Caco-2 (cell line): ENCODE results near the gene YY1AP1. TPM values are rescaled to one million over a fixed set of nuclear protein-coding genes. Genes with fewer than 3 reads are reported as not detected.

Experiments
- BruUV-seq: library from RNA; stranded (reverse); fragments of 400-500 nt; replicated peaks from 2 replicates; lab custom pipeline; 2021; lab: Mats Ljungman, UMichigan
- CTCF ChIA-PET: fragments of 300-600 bp; sonication (Branson Sonifier 250); formaldehyde crosslinking; loops from one replicate; lab custom pipeline; 2022; ENCODE audit warnings: antibody characterized with exemption; lab: Charles Lee
- POLR2A ChIA-PET: fragments of 300-600 bp; sonication (Branson Sonifier 250); formaldehyde crosslinking; loops from one replicate; lab custom pipeline; 2022; ENCODE audit warnings: antibody characterized with exemption; lab: Charles Lee
- DNase-seq, 2 experiments: peaks; one replicate each; pipeline versions ENCODE4 v3.0.0 to v3.0.0-alpha.2; 2020 to 2022
- H3K27me3 ChIP-seq: replicated peaks from 2 replicates; pipeline ENCODE4 v1.6.0; 2011; ENCODE audit warnings: low read length; ENCODE audit not compliant: control insufficient read depth, insufficient read depth
- H3K36me3 ChIP-seq: 2 replicates; pipeline ENCODE4 v1.5.1; 2011; ENCODE audit warnings: low read length; ENCODE audit not compliant: control insufficient read depth, insufficient read depth
- H3K4me1 ChIP-seq: fragments of 250-450 bp; sonication (Bioruptor Pico); 2 replicates; pipeline ENCODE4 v1.5.1; 2020; ENCODE audit warnings: mild to moderate bottlenecking
- H3K4me3 ChIP-seq: 2 replicates; pipeline ENCODE4 v1.5.1; 2011; ENCODE audit warnings: low read depth, mild to moderate bottlenecking, control low read depth, low read length
- H3K9me3 ChIP-seq: fragments of 250-450 bp; sonication (Bioruptor Pico); 2 replicates; pipeline ENCODE4 v1.5.1; 2020; ENCODE audit warnings: mild to moderate bottlenecking, moderate library complexity
- H3K27ac Mint-ChIP-seq: one replicate; pipeline ENCODE4 v1.8.0; 2022; ENCODE audit warnings: mixed read lengths; ENCODE audit not compliant: unreplicated experiment
- H3K27me3 Mint-ChIP-seq: one replicate; pipeline ENCODE4 v1.8.0; 2022; ENCODE audit warnings: mixed read lengths; ENCODE audit not compliant: insufficient read depth, unreplicated experiment
- H3K36me3 Mint-ChIP-seq: one replicate; pipeline ENCODE4 v1.8.0; 2022; ENCODE audit warnings: mild to moderate bottlenecking, mixed read lengths; ENCODE audit not compliant: insufficient read depth, unreplicated experiment
- H3K4me1 Mint-ChIP-seq: one replicate; pipeline ENCODE4 v1.8.0; 2022; ENCODE audit warnings: low read depth, mixed read lengths; ENCODE audit not compliant: unreplicated experiment
- H3K4me3 Mint-ChIP-seq: one replicate; pipeline ENCODE4 v1.8.0; 2022; ENCODE audit warnings: mild to moderate bottlenecking, moderate library complexity, mixed read lengths; ENCODE audit not compliant: unreplicated experiment
- H3K9me3 Mint-ChIP-seq: one replicate; pipeline ENCODE4 v1.8.0; 2022; ENCODE audit warnings: mixed read lengths; ENCODE audit not compliant: unreplicated experiment
- CTCF ChIP-seq, 2 experiments: fragments of 200-600 bp in 1 of 2; IDR thresholded peaks; 1 replicate in 1 of 2; 2 replicates in 1 of 2; pipeline versions ENCODE4 v1.5.1 to v1.8.0; 2011 to 2022; ENCODE audit warnings: antibody characterized with exemption in 1 of 2, control low read depth in 1 of 2, inconsistent platforms in 1 of 2, low read depth in 1 of 2, low read length in 1 of 2, mild to moderate bottlenecking in 1 of 2, moderate library complexity in 1 of 2; ENCODE audit not compliant: insufficient read depth in 1 of 2, severe bottlenecking in 1 of 2, unreplicated experiment in 1 of 2
- intact Hi-C: fragments of 100-400 bp; cut with micrococcal nuclease; formaldehyde crosslinking; loops from one replicate; pipeline ENCODE4 v1.10.0; 2022; ENCODE audit not compliant: unreplicated experiment
- total RNA-seq: library from RNA; stranded (reverse); gene quantifications from 2 replicates; pipeline ENCODE4 v1.2.3, GENCODE V29; 2022

YY1AP1 gene
- total RNA-seq, 1 experiment from 2014 or later: 63.0 TPM

GRCh38 chr1:155657463-155657862, 31.1 kb downstream of the YY1AP1 start:
- no peaks in the 10 kb centered on the region; the same call in 1 of the 2 replicates for H3K36me3 ChIP-seq
- DNase-seq: no peak
- ChIA-PET CTCF (no interaction called here), POLR2A (no interaction called here)
- Mint-ChIP-seq H3K27ac (no peak overlapping the region), H3K27me3 (no peaks in the 10 kb centered on the region), H3K36me3 (peaks cover 55% of the 10 kb centered on the region), H3K9me3 (peaks cover 6% of the 10 kb centered on the region), H3K4me3 (no peak overlapping the region), H3K4me1 (no peaks in the 10 kb centered on the region)
- H3K9me3 ChIP-seq: no peaks in the 10 kb centered on the region
- H3K27me3 ChIP-seq: no peaks in the 10 kb centered on the region
- intact Hi-C loops: no loop called here
- H3K4me1 ChIP-seq: no peaks in the 10 kb centered on the region; the same call in 1 of the 2 replicates
- BruUV-seq: no TSS peak
- no peak for TF ChIP-seq CTCF (IDR thresholded peaks at IDR 0.05; ENCODE audit: insufficient read depth in 1 of 2, low read depth in 1 of 2, low read length in 1 of 2, severe bottlenecking in 1 of 2, unreplicated experiment in 1 of 2)
- no peak overlapping the region for H3K4me3 ChIP-seq

GRCh38 chr1:155652951-155653350, 35.6 kb downstream of the YY1AP1 start:
- Histone ChIP-seq H3K4me3 (no peak overlapping the region), H3K9me3 (peaks cover 10% of the 10 kb centered on the region; the same call in 1 of the 2 replicates), H3K4me1 (peaks cover 12% of the 10 kb centered on the region), H3K27me3 (no peaks in the 10 kb centered on the region), H3K36me3 (no peaks in the 10 kb centered on the region)
- Mint-ChIP-seq H3K4me1 (peaks cover 14% of the 10 kb centered on the region), H3K9me3 (peaks cover 9% of the 10 kb centered on the region), H3K4me3 (no peak overlapping the region), H3K27ac (no peak overlapping the region), H3K36me3 (peaks cover 13% of the 10 kb centered on the region), H3K27me3 (no peaks in the 10 kb centered on the region)
- no peak for TF ChIP-seq CTCF (IDR thresholded peaks at IDR 0.05; ENCODE audit: insufficient read depth in 1 of 2, low read depth in 1 of 2, low read length in 1 of 2, severe bottlenecking in 1 of 2, unreplicated experiment in 1 of 2)
- POLR2A ChIA-PET: no interaction called here
- no TSS peak for BruUV-seq
- CTCF ChIA-PET: no interaction called here
- no peak for DNase-seq
- intact Hi-C loops: no loop called here

GRCh38 chr1:155651861-155652661, 36.5 kb downstream of the YY1AP1 start:
- no TSS peak for BruUV-seq
- CTCF ChIA-PET: no interaction called here
- no peak for DNase-seq

More at GRCh38 chr1:155651861-155652661, 36.5 kb downstream of the YY1AP1 start:
- Histone ChIP-seq H3K27me3 (no peaks in the 10 kb centered on the region), H3K36me3 (no peaks in the 10 kb centered on the region), H3K4me3 (no peak overlapping the region), H3K4me1 (peaks cover 12% of the 10 kb centered on the region), H3K9me3 (peaks cover 10% of the 10 kb centered on the region; the same call in 1 of the 2 replicates)
- POLR2A ChIA-PET: interaction anchor here (0.5 to 0.8 kb wide), 3 partner anchors 282 to 1728 kb away, joined by 3 to 13 read pairs (median 4); partner anchors contain the start of gene CLK2
- intact Hi-C loops: no loop called here
- Mint-ChIP-seq H3K27ac (peak overlapping the region; percentile 85), H3K9me3 (peaks cover 9% of the 10 kb centered on the region), H3K27me3 (no peaks in the 10 kb centered on the region), H3K36me3 (peaks cover 4% of the 10 kb centered on the region), H3K4me3 (peak overlapping the region; percentile 22), H3K4me1 (peaks cover 14% of the 10 kb centered on the region)
- TF ChIP-seq CTCF (IDR thresholded peaks at IDR 0.05; ENCODE audit: insufficient read depth in 1 of 2, low read depth in 1 of 2, low read length in 1 of 2, severe bottlenecking in 1 of 2, unreplicated experiment in 1 of 2): no peak
